ENCODE data around the gene SLC16A5.

- no peak for TF ChIP-seq POLR2A (IDR thresholded peaks at IDR 0.05; ENCODE audit: low read depth, low read length)
- TF ChIP-seq POLR2AphosphoS5 (IDR thresholded peaks at IDR 0.05; ENCODE audit: low read depth, low read length) = no peak
- no peak for TF ChIP-seq TAF1 (IDR thresholded peaks at IDR 0.05; ENCODE audit: low read depth, low read length)
- no peak for TF ChIP-seq POU2F2 (IDR thresholded peaks at IDR 0.05; ENCODE audit: low read depth, low read length)
- no peak for TF ChIP-seq PAX5 (IDR thresholded peaks at IDR 0.05; ENCODE audit: insufficient read depth, low read length, severe bottlenecking)
- TF ChIP-seq SPI1 (IDR thresholded peaks at IDR 0.05; ENCODE audit: low read depth, low read length) = no peak
These were observed 5.9 kb upstream of the SLC16A5 start for GRCh38 chr17:75081611-75082540.
